GM12873 (cell line): ENCODE measurements around the gene WDR27.

ENCODE experiments used
- TF ChIP-seq, protein P1 (sequence below): IDR thresholded peaks from 2 replicates; pipeline ENCODE4 v1.5.1; 2012; ENCODE audit warnings: low read depth, mild to moderate bottlenecking, moderate library complexity, low read length, control low read depth; ENCODE audit not compliant: insufficient read depth; ENCODE audit errors: missing control alignments

WDR27 gene

DNA sequence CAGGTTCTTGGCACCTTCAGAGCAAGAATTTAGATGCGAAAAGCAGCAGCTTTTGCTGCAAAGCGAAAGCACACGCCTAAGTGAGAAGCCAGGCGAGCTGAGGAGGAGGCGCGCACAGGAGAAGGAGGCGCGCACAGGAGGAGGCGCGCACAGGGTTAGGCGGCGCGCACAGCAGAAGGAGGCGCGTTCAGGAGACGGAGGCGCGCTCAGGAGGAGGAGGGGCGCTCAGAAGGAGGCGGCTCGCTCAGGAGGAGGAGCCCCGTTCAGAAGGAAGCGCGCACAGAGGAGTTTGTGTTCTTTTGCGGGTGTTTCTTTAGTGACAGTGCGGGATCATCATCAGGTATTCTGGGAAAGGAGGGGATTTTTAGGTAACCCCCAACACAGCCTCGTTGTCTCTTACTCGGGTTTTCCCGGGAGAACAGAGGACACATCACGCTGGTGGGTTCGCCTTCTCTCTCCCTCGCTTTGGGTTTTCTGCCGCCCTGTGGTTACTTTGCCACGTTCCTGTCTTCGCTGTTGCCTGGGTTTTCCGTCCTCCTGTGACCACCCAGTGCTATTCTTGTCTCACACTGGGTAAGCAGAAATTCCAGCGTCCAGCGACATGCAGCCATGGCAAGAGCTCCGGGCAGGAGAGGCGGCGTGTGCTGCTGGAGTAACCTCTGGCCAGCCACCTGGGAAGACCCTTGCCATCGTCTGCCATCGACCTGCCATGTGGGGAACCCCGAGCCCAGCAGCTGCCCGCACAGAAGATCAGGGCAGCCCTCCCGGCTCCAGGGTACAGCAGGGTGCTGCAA is 47.0 kb downstream of the WDR27 start:
- TF ChIP-seq, protein P1, sequence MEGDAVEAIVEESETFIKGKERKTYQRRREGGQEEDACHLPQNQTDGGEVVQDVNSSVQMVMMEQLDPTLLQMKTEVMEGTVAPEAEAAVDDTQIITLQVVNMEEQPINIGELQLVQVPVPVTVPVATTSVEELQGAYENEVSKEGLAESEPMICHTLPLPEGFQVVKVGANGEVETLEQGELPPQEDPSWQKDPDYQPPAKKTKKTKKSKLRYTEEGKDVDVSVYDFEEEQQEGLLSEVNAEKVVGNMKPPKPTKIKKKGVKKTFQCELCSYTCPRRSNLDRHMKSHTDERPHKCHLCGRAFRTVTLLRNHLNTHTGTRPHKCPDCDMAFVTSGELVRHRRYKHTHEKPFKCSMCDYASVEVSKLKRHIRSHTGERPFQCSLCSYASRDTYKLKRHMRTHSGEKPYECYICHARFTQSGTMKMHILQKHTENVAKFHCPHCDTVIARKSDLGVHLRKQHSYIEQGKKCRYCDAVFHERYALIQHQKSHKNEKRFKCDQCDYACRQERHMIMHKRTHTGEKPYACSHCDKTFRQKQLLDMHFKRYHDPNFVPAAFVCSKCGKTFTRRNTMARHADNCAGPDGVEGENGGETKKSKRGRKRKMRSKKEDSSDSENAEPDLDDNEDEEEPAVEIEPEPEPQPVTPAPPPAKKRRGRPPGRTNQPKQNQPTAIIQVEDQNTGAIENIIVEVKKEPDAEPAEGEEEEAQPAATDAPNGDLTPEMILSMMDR = peak; percentile 39

DNA sequence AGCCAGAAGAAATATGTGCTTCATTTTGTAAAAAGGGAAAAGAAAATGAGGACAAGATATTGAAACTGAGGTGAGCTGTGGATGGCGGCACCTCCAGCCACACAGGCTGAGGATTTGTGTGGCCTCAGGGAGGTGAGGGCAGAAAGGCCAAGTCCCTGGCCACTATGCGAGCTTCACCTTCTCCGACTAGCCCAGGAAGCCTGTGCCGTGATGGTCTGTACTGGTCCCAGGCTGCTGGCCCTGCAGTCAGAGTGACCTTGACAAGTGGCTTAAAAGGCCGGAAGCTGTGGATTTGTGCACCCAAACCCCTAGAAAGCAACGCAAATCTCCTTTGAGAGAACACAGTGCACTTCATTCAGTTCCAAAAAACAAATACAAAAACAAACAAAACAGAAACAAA is 48.1 kb downstream of the WDR27 start:
- TF ChIP-seq, protein P1 = no peak

GRCh38 chr6:169652896-169653295 is 48.9 kb downstream of the WDR27 start:
- TF ChIP-seq, protein P1 = no peak

DNA sequence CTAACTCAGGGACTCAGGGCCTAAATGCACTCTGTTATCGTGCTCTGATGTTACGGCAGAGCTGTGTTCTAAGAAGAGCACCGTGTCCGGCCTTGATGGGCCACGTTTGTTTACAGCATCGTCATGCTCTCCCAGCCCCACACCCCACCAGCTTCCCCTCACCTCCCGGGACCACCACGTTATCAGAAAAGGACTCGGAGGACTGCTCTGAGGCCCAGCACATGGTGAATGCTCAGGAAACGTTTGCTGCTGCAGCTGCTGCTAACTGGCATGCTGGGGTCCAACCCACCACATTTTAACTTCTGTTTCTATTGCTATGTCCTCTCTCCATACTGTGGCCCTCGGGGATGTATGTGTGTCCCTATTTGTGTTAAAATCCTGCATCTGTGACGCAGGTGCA is 50.3 kb downstream of the WDR27 start:
- TF ChIP-seq, protein P1 = no peak

DNA sequence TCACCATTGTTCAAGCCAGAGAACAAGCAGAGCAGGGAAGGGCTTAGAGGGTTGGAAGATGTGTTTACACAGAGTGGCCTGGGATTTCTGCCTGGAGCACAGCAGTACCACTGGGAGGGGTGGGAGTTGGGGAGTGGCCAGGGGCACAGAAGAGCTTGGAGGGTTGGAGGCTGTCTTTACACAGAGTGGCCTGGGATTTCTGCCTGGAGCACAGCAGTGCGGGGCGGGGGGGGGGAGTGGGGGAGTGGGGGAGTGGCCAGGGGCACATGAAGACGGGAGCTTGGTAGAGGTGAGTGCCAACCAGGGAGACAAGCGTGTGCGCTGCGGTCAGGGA is 50.9 kb downstream of the WDR27 start:
- TF ChIP-seq, protein P1 = no peak

DNA sequence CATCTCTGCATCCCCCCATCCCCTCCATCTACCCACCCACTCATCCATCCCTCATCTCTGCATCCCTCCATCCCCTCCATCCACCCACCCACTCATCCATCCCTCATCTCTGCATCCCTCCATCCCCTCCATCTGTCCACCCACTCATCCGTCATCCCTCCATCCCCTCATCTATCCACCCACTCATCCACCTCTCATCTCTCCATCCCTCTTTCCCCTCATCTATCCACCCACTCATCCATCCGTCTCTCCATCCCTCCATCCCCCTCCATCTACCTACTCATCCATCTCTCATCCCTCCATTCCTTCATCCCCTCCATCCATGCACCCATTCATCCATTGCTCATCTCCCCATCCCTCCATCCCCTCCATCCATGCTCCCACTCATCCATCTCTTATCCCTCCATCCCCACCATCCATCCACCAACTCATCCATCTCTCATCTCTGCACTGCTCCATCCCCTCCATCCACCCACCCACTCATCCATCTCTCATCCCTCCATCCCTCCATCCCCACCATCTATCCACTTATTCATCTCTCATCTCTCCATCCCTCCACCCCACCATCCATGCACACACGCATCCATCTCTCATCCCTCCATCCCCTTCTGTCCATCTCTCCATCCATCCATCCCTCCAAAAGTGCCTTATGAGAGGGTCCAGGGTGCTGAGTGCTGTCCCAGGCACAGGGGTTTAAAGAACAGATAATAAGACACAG is 51.4 kb downstream of the WDR27 start:
- TF ChIP-seq, protein P1 = no peak

DNA sequence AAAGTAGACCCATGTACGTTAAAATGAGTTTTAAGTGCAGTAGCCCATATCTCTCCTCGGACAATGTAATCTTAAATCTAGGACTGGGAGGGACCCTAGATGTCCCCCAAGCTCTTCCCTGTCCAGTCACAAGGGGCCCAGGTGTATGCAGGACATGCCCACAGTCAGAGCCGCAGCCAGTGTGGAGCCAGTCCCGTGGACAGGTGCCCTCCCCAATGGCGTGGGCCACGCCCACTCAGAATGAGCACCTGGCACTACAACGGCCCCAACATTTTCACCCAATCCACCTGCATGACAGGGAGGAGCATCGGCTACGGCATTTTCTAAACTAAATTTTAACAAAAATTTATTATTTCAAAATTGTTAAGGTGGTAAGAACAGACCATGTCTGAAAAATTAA is 53.2 kb downstream of the WDR27 start:
- TF ChIP-seq, protein P1 = no peak
